ENCODE results near the gene TRAF2.
"Not testable (repeated sequence)": the region's sequence is repeated elsewhere in the genome, so short reads cannot be mapped to it uniquely, and the experiment has no call there.

- not testable (repeated sequence) for TF ChIP-seq EZH2 (IDR thresholded peaks at IDR 0.05; ENCODE audit: insufficient read depth, low read length)
- TF ChIP-seq, protein P1, sequence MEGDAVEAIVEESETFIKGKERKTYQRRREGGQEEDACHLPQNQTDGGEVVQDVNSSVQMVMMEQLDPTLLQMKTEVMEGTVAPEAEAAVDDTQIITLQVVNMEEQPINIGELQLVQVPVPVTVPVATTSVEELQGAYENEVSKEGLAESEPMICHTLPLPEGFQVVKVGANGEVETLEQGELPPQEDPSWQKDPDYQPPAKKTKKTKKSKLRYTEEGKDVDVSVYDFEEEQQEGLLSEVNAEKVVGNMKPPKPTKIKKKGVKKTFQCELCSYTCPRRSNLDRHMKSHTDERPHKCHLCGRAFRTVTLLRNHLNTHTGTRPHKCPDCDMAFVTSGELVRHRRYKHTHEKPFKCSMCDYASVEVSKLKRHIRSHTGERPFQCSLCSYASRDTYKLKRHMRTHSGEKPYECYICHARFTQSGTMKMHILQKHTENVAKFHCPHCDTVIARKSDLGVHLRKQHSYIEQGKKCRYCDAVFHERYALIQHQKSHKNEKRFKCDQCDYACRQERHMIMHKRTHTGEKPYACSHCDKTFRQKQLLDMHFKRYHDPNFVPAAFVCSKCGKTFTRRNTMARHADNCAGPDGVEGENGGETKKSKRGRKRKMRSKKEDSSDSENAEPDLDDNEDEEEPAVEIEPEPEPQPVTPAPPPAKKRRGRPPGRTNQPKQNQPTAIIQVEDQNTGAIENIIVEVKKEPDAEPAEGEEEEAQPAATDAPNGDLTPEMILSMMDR (IDR thresholded peaks at IDR 0.05; ENCODE audit: insufficient read depth, low read depth, low read length): not testable (repeated sequence)
Measured at GRCh38 chr9:136843159-136843800, 43.0 kb upstream of the TRAF2 start.

Data from astrocyte (in vitro differentiated cells and primary cell).